Osteoblast (primary cell): ENCODE measurements around the gene AMY1C. TPM values are rescaled to one million over a fixed set of nuclear protein-coding genes. Genes with fewer than 3 reads are reported as not detected.

Experiments
- DNase-seq: peaks from one replicate; pipeline ENCODE4 v3.0.0; 2011; ENCODE audit warnings: low spot score, mixed read lengths; ENCODE audit not compliant: insufficient read length; ENCODE audit errors: missing footprints
- H2AFZ ChIP-seq: 2 replicates; pipeline ENCODE4 v1.6.0; 2011; ENCODE audit warnings: mild to moderate bottlenecking, low read length
- H3K27ac ChIP-seq: 2 replicates; pipeline ENCODE4 v1.5.1; 2011; ENCODE audit warnings: mild to moderate bottlenecking, low read depth, low read length, moderate library complexity
- H3K27me3 ChIP-seq: 2 replicates; pipeline ENCODE4 v1.6.0; 2012; ENCODE audit warnings: mild to moderate bottlenecking, control low read depth, inconsistent platforms, low read length, moderate library complexity; ENCODE audit not compliant: insufficient read depth
- H3K36me3 ChIP-seq: 2 replicates; pipeline ENCODE4 v1.5.1; 2011; ENCODE audit warnings: mild to moderate bottlenecking, low read length, control low read depth, moderate library complexity; ENCODE audit not compliant: insufficient read depth
- H3K4me1 ChIP-seq: 2 replicates; pipeline ENCODE4 v1.5.1; 2011; ENCODE audit warnings: mild to moderate bottlenecking, low read length, control low read depth, moderate library complexity; ENCODE audit not compliant: insufficient read depth
- H3K4me2 ChIP-seq: 2 replicates; pipeline ENCODE4 v1.6.0; 2011; ENCODE audit warnings: mild to moderate bottlenecking, low read length; ENCODE audit not compliant: insufficient read depth
- H3K4me3 ChIP-seq: fragments of 200-600 bp; sonication (generic); 3 replicates; pipeline ENCODE4 v1.5.1; 2012; ENCODE audit warnings: mild to moderate bottlenecking, low read length, inconsistent platforms; ENCODE audit not compliant: insufficient read depth
- H3K79me2 ChIP-seq: 2 replicates; pipeline ENCODE4 v1.6.0; 2012; ENCODE audit warnings: mild to moderate bottlenecking, low read length, control low read depth, inconsistent platforms; ENCODE audit not compliant: insufficient read depth
- H3K9me3 ChIP-seq: 2 replicates; pipeline ENCODE4 v1.5.1; 2011; ENCODE audit warnings: low read depth, low read length, control low read depth
- H4K20me1 ChIP-seq: 2 replicates; pipeline ENCODE4 v1.6.0; 2012; ENCODE audit warnings: mild to moderate bottlenecking, low read length, control low read depth; ENCODE audit not compliant: insufficient read depth
- CTCF ChIP-seq: IDR thresholded peaks from 2 replicates; pipeline ENCODE4 v1.5.1; 2011; ENCODE audit warnings: mild to moderate bottlenecking, low read depth, low read length, moderate library complexity; ENCODE audit errors: extremely low read depth
- total RNA-seq: library from RNA; depleted of rRNA; stranded (reverse); fragments of >200 nt; gene quantifications from 2 replicates; pipeline ENCODE4 v1.2.3, GENCODE V29; 2012

The AMY1C gene
- total RNA-seq, 1 donor: not detected

GRCh38 chr1:103783944-103784377 is 34.3 kb downstream of the AMY1C start:
- H3K9me3 ChIP-seq: no peaks in the 10 kb centered on the region

GRCh38 chr1:103788377-103788776 is 38.7 kb downstream of the AMY1C start:
- H3K9me3 ChIP-seq: no peaks in the 10 kb centered on the region
- H3K27me3 ChIP-seq: no peaks in the 10 kb centered on the region
- no peaks in the 10 kb centered on the region for H3K36me3 ChIP-seq
- no peak for DNase-seq
- no peaks in the 10 kb centered on the region for H4K20me1 ChIP-seq
- H3K4me3 ChIP-seq: no peak overlapping the region
- H3K4me2 ChIP-seq: no peak overlapping the region
- no peak overlapping the region for H3K27ac ChIP-seq
- no peak overlapping the region for H2AFZ ChIP-seq
- no peak for TF ChIP-seq CTCF
- H3K79me2 ChIP-seq: no peaks in the 10 kb centered on the region
- no peaks in the 10 kb centered on the region for H3K4me1 ChIP-seq

More at GRCh38 chr1:103783944-103784377, 34.3 kb downstream of the AMY1C start:
- Histone ChIP-seq H3K4me2 (no peak overlapping the region), H3K36me3 (no peaks in the 10 kb centered on the region), H3K27ac (no peak overlapping the region), H3K4me1 (no peaks in the 10 kb centered on the region), H3K4me3 (no peak overlapping the region), H2AFZ (no peak overlapping the region), H3K79me2 (no peaks in the 10 kb centered on the region), H3K27me3 (no peaks in the 10 kb centered on the region), H4K20me1 (no peaks in the 10 kb centered on the region)
- DNase-seq: no peak
- no peak for TF ChIP-seq CTCF

- H3K9me3 ChIP-seq: no peaks in the 10 kb centered on the region
- H3K4me1 ChIP-seq: no peaks in the 10 kb centered on the region
- H2AFZ ChIP-seq: no peak overlapping the region
- TF ChIP-seq CTCF: no peak
- no peaks in the 10 kb centered on the region for H4K20me1 ChIP-seq
- H3K79me2 ChIP-seq: no peaks in the 10 kb centered on the region
- no peak overlapping the region for H3K4me3 ChIP-seq
- no peaks in the 10 kb centered on the region for H3K27me3 ChIP-seq
- H3K27ac ChIP-seq: no peak overlapping the region
- no peaks in the 10 kb centered on the region for H3K36me3 ChIP-seq
- H3K4me2 ChIP-seq: no peak overlapping the region
- DNase-seq: no peak
These were observed 40.5 kb downstream of the AMY1C start for GRCh38 chr1:103790172-103790571.

Other genes with a start within 250 kb of the AMY1C start
- 18.5 and 23.3 TPM in 2 replicates for gene RNPC3, start 224.2 kb upstream of the AMY1C start, total RNA-seq
- 6.2 and 6.8 TPM in 2 replicates for gene AMY2B, start 178.3 kb upstream of the AMY1C start, total RNA-seq
- not detected in 2 replicates for gene AMY2A, start 132.5 kb upstream of the AMY1C start, total RNA-seq
- not detected in 2 replicates for gene AMY1A, start 94.1 kb upstream of the AMY1C start, total RNA-seq
- gene AMY1B, start 53.7 kb upstream of the AMY1C start, total RNA-seq: not detected in 2 replicates